Fibroblast of skin of scalp (primary cell): ENCODE data around the gene SELE. TPM values are rescaled to one million over a fixed set of nuclear protein-coding genes. Genes with fewer than 3 reads are reported as not detected.
A peak's percentile ranks its signal among the peaks of the same experiment; 100 is the strongest.

ENCODE experiments used
- DNase-seq: peaks from one replicate; pipeline ENCODE4 v3.0.0-alpha.2; 2013
- polyA plus RNA-seq, 2 experiments: library from polyadenylated mRNA; unstranded; fragments of 120-200 nt; gene quantifications; one replicate each; pipeline ENCODE4 v1.2.1, GENCODE V29; 2013; ENCODE audit not compliant: insufficient read length in 2 of 2

The SELE gene
- not detected for polyA plus RNA-seq (2013, experiment 1 of 2; ENCODE audit: insufficient read length)
- polyA plus RNA-seq (2013, experiment 2 of 2; ENCODE audit: insufficient read length), result 0.12 TPM

- no peak for DNase-seq
These were observed at the start of gene SELE for GRCh38 chr1:169733924-169734323. Gene SELE (minus strand): TSS chr1:169734079. CDS start chr1:169733612, 467 bp downstream.

GRCh38 chr1:169782596-169782995, 48.7 kb upstream of the SELE start:
- DNase-seq, result no peak

- peak; percentile 15 for DNase-seq
These were observed 46.1 kb upstream of the SELE start for GRCh38 chr1:169779970-169780369.

- no peak for DNase-seq
These were observed 45.3 kb upstream of the SELE start for GRCh38 chr1:169779150-169779549.

- DNase-seq, result no peak
These were observed 42.6 kb upstream of the SELE start for GRCh38 chr1:169776440-169776839.

- no peak for DNase-seq
These were observed 34.3 kb upstream of the SELE start for GRCh38 chr1:169768161-169768560.

- no peak for DNase-seq
These were observed 31.9 kb upstream of the SELE start for GRCh38 chr1:169765580-169766331.

GRCh38 chr1:169764919-169765318, 31.0 kb upstream of the SELE start:
- no peak for DNase-seq

- no peak for DNase-seq
These were observed 28.8 kb upstream of the SELE start for GRCh38 chr1:169762699-169763098.

GRCh38 chr1:169759038-169759437, 25.2 kb upstream of the SELE start:
- DNase-seq, result no peak

- no peak for DNase-seq
These were observed 19.7 kb upstream of the SELE start for GRCh38 chr1:169753549-169753948.

GRCh38 chr1:169750041-169750440, 16.2 kb upstream of the SELE start:
- DNase-seq, result no peak

GRCh38 chr1:169746550-169746949, 12.7 kb upstream of the SELE start:
- no peak for DNase-seq

- peak; percentile 2 for DNase-seq
These were observed 11.4 kb upstream of the SELE start for GRCh38 chr1:169745015-169745861.

GRCh38 chr1:169741666-169742394, 8.0 kb upstream of the SELE start:
- DNase-seq, result peak; percentile 84

- no peak for DNase-seq
These were observed 6.1 kb upstream of the SELE start for GRCh38 chr1:169739980-169740379.

- DNase-seq, result peak; percentile 4
These were observed 2.4 kb downstream of the SELE start for GRCh38 chr1:169731446-169731845.

- no peak for DNase-seq
These were observed 3.9 kb downstream of the SELE start for GRCh38 chr1:169729991-169730390.

GRCh38 chr1:169727307-169727706, 6.6 kb downstream of the SELE start:
- DNase-seq, result no peak

GRCh38 chr1:169726851-169727250, 7.0 kb downstream of the SELE start:
- DNase-seq, result no peak

GRCh38 chr1:169725930-169726329, 7.9 kb downstream of the SELE start:
- DNase-seq, result no peak

- no peak for DNase-seq
These were observed 9.7 kb downstream of the SELE start for GRCh38 chr1:169724168-169724567.

GRCh38 chr1:169723763-169724162, 10.1 kb downstream of the SELE start:
- no peak for DNase-seq
